Transverse colon (tissue), 3 donors: ENCODE results near the gene CYSTM1.

Source experiments
- EP300 ChIP-seq: sonication (generic); formaldehyde crosslinking; IDR thresholded peaks from one replicate; pipeline ENCODE4 v1.6.1; 2017; ENCODE audit warnings: antibody characterized with exemption, low read depth
- POLR2A ChIP-seq: fragments of 450-650 bp; IDR thresholded peaks from one replicate; pipeline ENCODE4 v1.6.1; 2016; ENCODE audit warnings: antibody characterized with exemption, mild to moderate bottlenecking, moderate library complexity
- TF ChIP-seq, protein P1 (sequence below), 5 experiments: fragments of 200-600 bp in 3 of 5; fragments of 450-650 bp in 2 of 5; sonication (generic) in 3 of 5; IDR thresholded peaks; 1 replicate in 2 of 5; 2 replicates in 3 of 5; pipeline ENCODE4 v1.5.1; 2016 to 2017; ENCODE audit warnings: antibody characterized with exemption in 5 of 5, inconsistent platforms in 3 of 5, mild to moderate bottlenecking in 2 of 5, moderate library complexity in 1 of 5

DNA sequence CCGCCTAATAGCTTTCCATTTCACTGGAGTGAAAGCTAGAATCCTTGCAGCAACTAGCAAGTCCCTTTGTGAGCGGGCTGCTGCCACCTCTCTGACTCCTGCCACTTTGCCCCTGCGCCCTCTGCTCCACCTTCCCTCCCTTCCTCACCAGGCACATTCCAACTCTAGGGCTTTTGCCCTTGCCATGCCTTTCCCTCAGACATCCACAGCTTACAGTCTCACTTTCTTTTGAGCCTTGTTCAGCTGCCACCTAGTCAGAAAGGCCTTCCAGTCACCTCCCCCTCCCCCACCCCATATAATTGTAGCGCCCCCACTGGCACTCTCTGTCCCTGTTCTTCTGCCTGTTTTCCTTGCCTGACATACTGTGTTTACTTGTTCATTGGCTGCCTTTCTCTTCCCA, 31.0 kb downstream of the CYSTM1 start:
- TF ChIP-seq POLR2A = no peak
- TF ChIP-seq, protein P1, sequence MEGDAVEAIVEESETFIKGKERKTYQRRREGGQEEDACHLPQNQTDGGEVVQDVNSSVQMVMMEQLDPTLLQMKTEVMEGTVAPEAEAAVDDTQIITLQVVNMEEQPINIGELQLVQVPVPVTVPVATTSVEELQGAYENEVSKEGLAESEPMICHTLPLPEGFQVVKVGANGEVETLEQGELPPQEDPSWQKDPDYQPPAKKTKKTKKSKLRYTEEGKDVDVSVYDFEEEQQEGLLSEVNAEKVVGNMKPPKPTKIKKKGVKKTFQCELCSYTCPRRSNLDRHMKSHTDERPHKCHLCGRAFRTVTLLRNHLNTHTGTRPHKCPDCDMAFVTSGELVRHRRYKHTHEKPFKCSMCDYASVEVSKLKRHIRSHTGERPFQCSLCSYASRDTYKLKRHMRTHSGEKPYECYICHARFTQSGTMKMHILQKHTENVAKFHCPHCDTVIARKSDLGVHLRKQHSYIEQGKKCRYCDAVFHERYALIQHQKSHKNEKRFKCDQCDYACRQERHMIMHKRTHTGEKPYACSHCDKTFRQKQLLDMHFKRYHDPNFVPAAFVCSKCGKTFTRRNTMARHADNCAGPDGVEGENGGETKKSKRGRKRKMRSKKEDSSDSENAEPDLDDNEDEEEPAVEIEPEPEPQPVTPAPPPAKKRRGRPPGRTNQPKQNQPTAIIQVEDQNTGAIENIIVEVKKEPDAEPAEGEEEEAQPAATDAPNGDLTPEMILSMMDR (IDR thresholded peaks at IDR 0.05) = no peak
- TF ChIP-seq EP300 = no peak
